K562 (cell line): ENCODE measurements around the gene CDC42BPB. TPM values are rescaled to one million over a fixed set of nuclear protein-coding genes. Genes with fewer than 3 reads are reported as not detected.

Experiments used
- ATAC-seq: fragments of 200-7000 bp; cut with Tn5 transposase; 3 replicates; pipeline ENCODE4 v1.9.1; 2020; ENCODE audit warnings: moderate library complexity
- BruUV-seq: library from RNA; stranded (reverse); fragments of 400-500 nt; replicated peaks from 2 replicates; lab custom pipeline; 2021; lab: Mats Ljungman, UMichigan
- CTCF ChIA-PET: fragments of 300-600 bp; formaldehyde crosslinking; extraction: SDS; loops from one replicate; lab custom pipeline; 2021; ENCODE audit warnings: low intra/inter-chr PET ratio; lab: Yijun Ruan, JAX
- POLR2A ChIA-PET: fragments of 300-600, 350-650 bp; sonication (Branson Sonifier 250); formaldehyde crosslinking; extraction: SDS; loops from one replicate; lab custom pipeline; 2021; ENCODE audit warnings: antibody characterized with exemption, inconsistent platforms; lab: Yijun Ruan, JAX
- DNase-seq, 4 experiments: peaks; one replicate each; pipeline versions ENCODE4 v3.0.0 to v3.0.0-alpha.2; 2011 to 2018; ENCODE audit warnings: low spot score in 3 of 4, mixed read lengths in 3 of 4; ENCODE audit errors: extremely low read depth in 1 of 4
- FAIRE-seq: peaks from 2 replicates; lab custom pipeline; 2011; peaks lifted over from hg19 to GRCh38; lab: Jason Lieb, UNC
- H2AFZ ChIP-seq: 2 replicates; pipeline ENCODE4 v1.6.0; 2011; ENCODE audit warnings: low read depth, low read length, control low read depth, inconsistent platforms
- H3K27ac ChIP-seq: fragments of 200-600 bp; 3 replicates; pipeline ENCODE4 v1.8.0; 2011; ENCODE audit warnings: low read depth, mild to moderate bottlenecking, control low read depth, inconsistent platforms, low read length, moderate library complexity, mixed read lengths; ENCODE audit errors: extremely low read depth
- H3K27me3 ChIP-seq, 2 experiments: fragments of 300-600 bp in 1 of 2; 2 replicates in 1 of 2; 3 replicates in 1 of 2; pipeline versions ENCODE4 v1.6.0 to v1.8.0; 2011; ENCODE audit warnings: inconsistent platforms in 2 of 2, low read length in 2 of 2, mild to moderate bottlenecking in 1 of 2, mixed read lengths in 1 of 2, moderate library complexity in 1 of 2; ENCODE audit not compliant: control insufficient read depth in 2 of 2, insufficient read depth in 2 of 2
- H3K36me3 ChIP-seq: fragments of 300-600 bp; 3 replicates; pipeline ENCODE4 v1.8.0; 2011; ENCODE audit warnings: mild to moderate bottlenecking, low read length, inconsistent platforms; ENCODE audit not compliant: control insufficient read depth, insufficient read depth
- H3K4me1 ChIP-seq, 2 experiments: fragments of 200-600 bp in 1 of 2; replicated peaks in 1 of 2; 2 replicates in 1 of 2; 3 replicates in 1 of 2; pipeline versions ENCODE4 v1.5.1 to v1.8.0; 2011; ENCODE audit warnings: inconsistent platforms in 2 of 2, low read length in 2 of 2, mild to moderate bottlenecking in 1 of 2, mixed read lengths in 1 of 2, moderate library complexity in 1 of 2; ENCODE audit not compliant: control insufficient read depth in 2 of 2, insufficient read depth in 2 of 2
- H3K4me2 ChIP-seq: 2 replicates; pipeline ENCODE4 v1.6.1; 2011; ENCODE audit warnings: low read length, control low read depth, inconsistent platforms, mixed read lengths; ENCODE audit not compliant: insufficient read depth
- H3K4me3 ChIP-seq: fragments of 200-600 bp; sonication (generic), shearing (Covaris generic); 2 replicates; pipeline ENCODE4 v1.5.1; 2016; ENCODE audit warnings: control low read depth, inconsistent platforms
- H3K79me2 ChIP-seq: fragments of 200-600 bp; 3 replicates; pipeline ENCODE4 v1.8.0; 2011; ENCODE audit warnings: low read length, inconsistent platforms; ENCODE audit not compliant: control insufficient read depth, insufficient read depth
- H3K9ac ChIP-seq, 2 experiments: 2 replicates each; pipeline versions ENCODE4 v1.6.0 to v1.6.1; 2011; ENCODE audit warnings: low read depth in 2 of 2, low read length in 2 of 2, control low read depth in 1 of 2, inconsistent platforms in 1 of 2, mild to moderate bottlenecking in 1 of 2, mixed read lengths in 1 of 2; ENCODE audit not compliant: insufficient read depth in 1 of 2
- H3K9me1 ChIP-seq: one replicate; pipeline ENCODE4 v1.6.0; 2011; ENCODE audit warnings: inconsistent platforms, mild to moderate bottlenecking, low read length, moderate library complexity; ENCODE audit not compliant: control insufficient read depth, insufficient read depth
- H3K9me3 ChIP-seq: replicated peaks from 2 replicates; pipeline ENCODE4 v1.5.1; 2011; ENCODE audit warnings: low read depth, low read length, inconsistent platforms; ENCODE audit not compliant: control insufficient read depth, insufficient read depth
- H4K20me1 ChIP-seq: replicated peaks from 2 replicates; pipeline ENCODE4 v1.6.1; 2011; ENCODE audit warnings: low read length, inconsistent platforms, mixed read lengths; ENCODE audit not compliant: control insufficient read depth, insufficient read depth
- CC2D1A ChIP-seq: fragments of 450-650 bp; IDR thresholded peaks from 2 replicates; pipeline ENCODE4 v1.6.1; 2017; ENCODE audit warnings: mild to moderate bottlenecking
- MAZ ChIP-seq, 2 experiments: fragments of 450-650 bp in 1 of 2; sonication (generic) in 1 of 2; formaldehyde crosslinking; IDR thresholded peaks in 1 of 2; conservative IDR thresholded peaks in 1 of 2; 2 replicates each; pipeline versions ENCODE4 v1.4.0 to v1.5.0; 2020; ENCODE audit warnings: mild to moderate bottlenecking in 1 of 2, missing genetic modification reagents in 1 of 2
- MED1 ChIP-seq: sonication (generic); formaldehyde crosslinking; IDR thresholded peaks from 2 replicates; pipeline ENCODE4 v1.8.1; 2023; ENCODE audit warnings: missing genetic modification reagents, borderline replicate concordance
- MIER1 ChIP-seq: fragments of 450-650 bp; IDR thresholded peaks from 2 replicates; pipeline ENCODE4 v1.6.1; 2016; ENCODE audit warnings: antibody characterized with exemption, mild to moderate bottlenecking, low read depth
- NCOA1 ChIP-seq: fragments of 450-650 bp; IDR thresholded peaks from 2 replicates; pipeline ENCODE4 v1.6.1; 2016; ENCODE audit warnings: low read depth
- PHF20 ChIP-seq: fragments of 450-650 bp; IDR thresholded peaks from 2 replicates; pipeline ENCODE4 v1.6.1; 2018; ENCODE audit not compliant: partially characterized antibody
- POLR2G ChIP-seq: fragments of 200-400 bp; formaldehyde crosslinking; IDR thresholded peaks from 2 replicates; pipeline ENCODE4 v1.6.1; 2017; ENCODE audit warnings: low read depth, mild to moderate bottlenecking, antibody characterized with exemption, low read length, moderate library complexity
- RNF219 ChIP-seq: fragments of 250-450 bp; sonication (Bioruptor Pico); IDR thresholded peaks from 2 replicates; pipeline ENCODE4 v1.5.0; 2022; ENCODE audit warnings: mild to moderate bottlenecking
- XRCC5 ChIP-seq: fragments of 200-400 bp; formaldehyde crosslinking; IDR thresholded peaks from 2 replicates; pipeline ENCODE4 v1.6.1; 2017; ENCODE audit warnings: low read depth, mild to moderate bottlenecking, low read length
- ZBTB9 ChIP-seq: fragments of 450-650 bp; formaldehyde crosslinking; IDR thresholded peaks from 2 replicates; pipeline ENCODE4 v1.4.0; 2020; ENCODE audit warnings: mild to moderate bottlenecking, moderate library complexity
- ZFPM2 ChIP-seq: fragments of 250-450 bp; sonication (Bioruptor Pico); IDR thresholded peaks from 2 replicates; pipeline ENCODE4 v1.5.1; 2022; ENCODE audit warnings: mild to moderate bottlenecking
- ZNF263 ChIP-seq: sonication (generic); formaldehyde crosslinking; IDR thresholded peaks from 2 replicates; pipeline ENCODE4 v1.8.0; 2022; ENCODE audit warnings: mild to moderate bottlenecking, missing genetic modification reagents, borderline replicate concordance
- WGBS: fragments of 100-300 bp; shearing (Covaris generic); methylation state at CpG from one replicate; pipeline ENCODE4 v1.1.6; 2016; ENCODE audit warnings: low coverage, mixed read lengths; ENCODE audit not compliant: insufficient coverage; ENCODE audit errors: missing lambda C conversion rate; 5-methylcytosine and 5-hydroxymethylcytosine counted together
- in situ Hi-C: fragments of 300-500 bp; cut with MboI; formaldehyde crosslinking; loops from 4 replicates; pipeline ENCODE4 v1.15.0; 2018; ENCODE audit warnings: inconsistent platforms, mixed read lengths
- intact Hi-C: fragments of 100-400 bp; cut with micrococcal nuclease; formaldehyde crosslinking; loops from 2 replicates; pipeline ENCODE4 v1.14.2; 2022
- polyA plus RNA-seq, 8 experiments: library from polyadenylated mRNA; depleted of rRNA in 4 of 8; stranded (reverse) in 5 of 8; unstranded in 3 of 8; fragments of >200 nt; fragmentation: Nextera tagmentation in 2 of 8; fragmentation: Illumina TruSeq in 1 of 8; extraction: Ambion mirVana in 2 of 8; extraction: Trizol in 1 of 8; gene quantifications; 2 replicates each; pipeline versions ENCODE4 v1.2.1 to v1.2.3, GENCODE V29; 2011 to 2014; ENCODE audit warnings: inconsistent platforms in 1 of 8, missing spikeins in 1 of 8
- total RNA-seq, 7 experiments: library from RNA; depleted of rRNA in 6 of 7; stranded (reverse); fragments of >200 nt in 6 of 7; fragmentation: Illumina TruSeq in 2 of 7; extraction: Trizol in 2 of 7; gene quantifications; 2 replicates each; pipeline versions ENCODE4 v1.2.1 to v1.2.3, GENCODE V29; 2011 to 2021; ENCODE audit warnings: low replicate concordance in 1 of 7

CDC42BPB gene
- total and polyA plus RNA-seq, 9 of the 15 experiments (the other 6 are each of a cell fraction or from before 2014, with no cell fraction given): 0.07 to 24.3 (median 12.6) TPM

- H4K20me1 ChIP-seq: no peaks in the 10 kb centered on the region
- DNase-seq: no peak
- no peak overlapping the region for H3K4me3 ChIP-seq
- H3K9ac ChIP-seq: peak overlapping the region in 1 of 2 experiments; percentile 17; a peak in 1 of 4 replicates
- WGBS: 83% methylated on average over 26 of the region's 36 CpGs
- CTCF ChIA-PET: no interaction called here
- no peak for FAIRE-seq
- H3K4me2 ChIP-seq: no peak overlapping the region
- H3K79me2 ChIP-seq: no peaks in the 10 kb centered on the region
- TF ChIP-seq MIER1: no peak
- TF ChIP-seq XRCC5: no peak
- 0 out of 2 replicates have a peak, but pooled peaks have one; percentile 23 for TF ChIP-seq POLR2G
- intact Hi-C loops (no loop called here), in situ Hi-C loops (no loop called here)
- no peaks in the 10 kb centered on the region for H3K27me3 ChIP-seq
- POLR2A ChIA-PET: no interaction called here
- BruUV-seq: no TSS peak
- H3K36me3 ChIP-seq: peaks cover 25% of the 10 kb centered on the region; the same call in 1 of the 3 replicates
- no peak for ATAC-seq
- no peak overlapping the region for H3K27ac ChIP-seq
- no peaks in the 10 kb centered on the region for H3K9me1 ChIP-seq
- no peaks in the 10 kb centered on the region for H3K9me3 ChIP-seq
- no peak overlapping the region for H2AFZ ChIP-seq
- H3K4me1 ChIP-seq: peaks cover 4 to 23% of the 10 kb centered on the region in 2 experiments; a peak in 3 of 5 replicates
Observed at GRCh38 chr14:102944448-102945330, 112.7 kb downstream of the CDC42BPB start.

GRCh38 chr14:102943979-102944378 lies 113.4 kb downstream of the CDC42BPB start:
- Histone ChIP-seq H3K4me3 (no peak overlapping the region), H3K4me1 (peaks cover 4 to 23% of the 10 kb centered on the region in 2 experiments; a peak in 3 of 5 replicates), H3K27ac (no peak overlapping the region), H3K27me3 (no peaks in the 10 kb centered on the region), H3K9ac (no peak overlapping the region), H3K4me2 (no peak overlapping the region), H3K36me3 (peaks cover 19% of the 10 kb centered on the region; the same call in 1 of the 3 replicates), H2AFZ (no peak overlapping the region), H4K20me1 (no peaks in the 10 kb centered on the region), H3K9me3 (no peaks in the 10 kb centered on the region), H3K79me2 (no peaks in the 10 kb centered on the region), H3K9me1 (no peaks in the 10 kb centered on the region)
- 88% methylated on average over 9 of the region's 15 CpGs for WGBS
- no TSS peak for BruUV-seq
- ChIA-PET POLR2A (no interaction called here), CTCF (no interaction called here)
- FAIRE-seq (no peak), ATAC-seq (no peak), DNase-seq (no peak)
- in situ Hi-C loops (no loop called here), intact Hi-C loops (no loop called here)
- TF ChIP-seq RNF219 (CRISPR knock-in tag) (no peak), NCOA1 (no peak), ZNF263 (CRISPR knock-in tag) (no peak), MED1 (no peak), PHF20 (no peak), ZBTB9 (CRISPR knock-in tag) (no peak), ZFPM2 (CRISPR knock-in tag) (no peak), MAZ (CRISPR knock-in tag; conservative IDR thresholded peaks at IDR 0.05 in 1 of 2, IDR thresholded peaks at IDR 0.05 in 1 of 2) (no peak), CC2D1A (no peak)
